Lung (tissue), 16 donors: ENCODE measurements around the gene ANXA7. TPM values are rescaled to one million over a fixed set of nuclear protein-coding genes. Genes with fewer than 3 reads are reported as not detected.

Experiments used
- ATAC-seq: fragments of 200-7000 bp; cut with Tn5 transposase; one replicate; pipeline ENCODE4 v1.9.1; 2020; ENCODE audit warnings: moderate number of reproducible peaks; ENCODE audit not compliant: insufficient read depth, low FRiP score
- DNase-seq, 3 donors: peaks; one replicate each; pipeline ENCODE4 v3.0.0-alpha.2; 2013 to 2017
- H3K27ac ChIP-seq, 2 donors: one replicate each; pipeline ENCODE4 v1.5.1; 2013; ENCODE audit warnings: mild to moderate bottlenecking in 2 of 2, moderate library complexity in 2 of 2, control low read depth in 1 of 2, inconsistent platforms in 1 of 2, low read depth in 1 of 2, low read length in 1 of 2
- H3K27me3 ChIP-seq, 3 donors: one replicate each; pipeline ENCODE4 v1.5.1; 2013; ENCODE audit warnings: low read length in 2 of 3; ENCODE audit not compliant: control insufficient read depth in 3 of 3, insufficient read depth in 3 of 3
- H3K36me3 ChIP-seq, 4 donors: one replicate each; pipeline ENCODE4 v1.5.1; 2013; ENCODE audit warnings: low read length in 4 of 4, mild to moderate bottlenecking in 1 of 4, moderate library complexity in 1 of 4; ENCODE audit not compliant: control insufficient read depth in 4 of 4, insufficient read depth in 4 of 4
- H3K4me1 ChIP-seq, 5 donors: one replicate each; pipeline ENCODE4 v1.5.1; 2013; ENCODE audit warnings: low read length in 5 of 5, mild to moderate bottlenecking in 2 of 5, moderate library complexity in 1 of 5; ENCODE audit not compliant: control insufficient read depth in 5 of 5, insufficient read depth in 5 of 5
- H3K4me3 ChIP-seq: one replicate; pipeline ENCODE4 v1.5.1; 2013; ENCODE audit warnings: mild to moderate bottlenecking, control low read depth, moderate library complexity
- H3K9ac ChIP-seq, 2 donors: one replicate each; pipeline ENCODE4 v1.5.1; 2013; ENCODE audit warnings: low read length in 2 of 2, control low read depth in 1 of 2; ENCODE audit not compliant: insufficient read depth in 1 of 2
- H3K9me3 ChIP-seq, 4 donors: one replicate each; pipeline ENCODE4 v1.5.1; 2013; ENCODE audit warnings: low read length in 3 of 4, mild to moderate bottlenecking in 1 of 4, moderate library complexity in 1 of 4; ENCODE audit not compliant: control insufficient read depth in 4 of 4, insufficient read depth in 3 of 4
- CTCF ChIP-seq: IDR thresholded peaks from 2 replicates; pipeline ENCODE4 v1.5.1; 2012; ENCODE audit warnings: mild to moderate bottlenecking; ENCODE audit errors: control extremely low read depth, extremely low read depth
- WGBS, 2 donors: extraction: QIAGEN DNeasy Blood & Tissue Kit; methylation state at CpG; one replicate each; pipeline ENCODE4 v1.1.7; 2013; 5-methylcytosine and 5-hydroxymethylcytosine counted together
- long read RNA-seq, 5 donors: transcript quantifications; one replicate each; lab custom pipeline, GENCODE V29; 2026
- polyA plus RNA-seq, 2 donors: library from polyadenylated mRNA; stranded (reverse); fragments of 200-250 nt; gene quantifications; one replicate each; pipeline ENCODE4 v1.2.1, GENCODE V29; 2013
- total RNA-seq, 2 donors: library from RNA; depleted of rRNA in 1 of 2; stranded (reverse); fragments of >200 nt in 1 of 2; gene quantifications; one replicate each; pipeline ENCODE4 v1.2.1, GENCODE V29; 2014 to 2021
- donor health status: control.
- donor health status: control.
- donor health status: Bipolar disorder and iron deficiency.
- donor health status: healthy.
- donor health status: DM: yes; HTN: yes; CAD: no.

ANXA7 gene
- 100 to 1,000 TPM in 1 of 2 donors, 10 to 100 TPM in 1; 76.7 to 134 TPM for total RNA-seq
- 100 to 1,000 TPM in 1 of 2 donors, 10 to 100 TPM in 1; 59.3 to 121 TPM for polyA plus RNA-seq
- long read RNA-seq, donor 1, transcript ANXA7-202 (13 exons, 2,452 nt) = major isoform, 25 of 80 reads
- long read RNA-seq, donor 1, partial matches to known transcripts = 55 of 80 reads
- long read RNA-seq, donor 1, other reads (novel, unspliced or antisense) = 0 of 80 reads
- long read RNA-seq, donor 2, transcript ANXA7-202 (13 exons, 2,452 nt) = major isoform, 6 of 11 reads
- long read RNA-seq, donor 2, partial matches to known transcripts = 5 of 11 reads
- long read RNA-seq, donor 2, other reads (novel, unspliced or antisense) = 0 of 11 reads
- long read RNA-seq, donor 3, transcript ANXA7-202 (13 exons, 2,452 nt) = major isoform, 6 of 16 reads
- long read RNA-seq, donor 3, partial matches to known transcripts = 10 of 16 reads
- long read RNA-seq, donor 3, other reads (novel, unspliced or antisense) = 0 of 16 reads
- long read RNA-seq, donor 4, partial matches to known transcripts = 0 of 2 reads
- long read RNA-seq, donor 4, other reads (novel, unspliced or antisense) = 0 of 2 reads
- long read RNA-seq, donor 5, transcript ANXA7-202 (13 exons, 2,452 nt) = major isoform, 12 of 17 reads
- long read RNA-seq, donor 5, partial matches to known transcripts = 5 of 17 reads
- long read RNA-seq, donor 5, other reads (novel, unspliced or antisense) = 0 of 17 reads

GRCh38 chr10:73413528-73414229 is at the start of gene ANXA7:
Gene ANXA7 (minus strand): TSS chr10:73414058. CDS start chr10:73400856, 13,202 bp downstream.
- peak; percentile 91 to 95 (median 93) for DNase-seq
- WGBS, 2 donors = 0 to 1% methylated on average over 52 to 62 of the region's 62 CpGs
- peaks cover 0 to 13% (median 4%) of the 10 kb centered on the region in 5 donors for H3K4me1 ChIP-seq
- no peaks in the 10 kb centered on the region for H3K9me3 ChIP-seq
- peak within 1 kb of the TSS; percentile 63 to 92 for H3K9ac ChIP-seq
- peak within 1 kb of the TSS; percentile 90 for H3K4me3 ChIP-seq
- H3K27ac ChIP-seq = peak within 1 kb of the TSS; percentile 96
- no peaks in the 10 kb centered on the region for H3K36me3 ChIP-seq
- peak; percentile 96 for ATAC-seq
- TF ChIP-seq CTCF = peak; percentile 14
- no peaks in the 10 kb centered on the region for H3K27me3 ChIP-seq

GRCh38 chr10:73460897-73461296 is 47.0 kb upstream of the ANXA7 start:
- Histone ChIP-seq H3K27me3 (no peaks in the 10 kb centered on the region), H3K9ac (no peak overlapping the region), H3K27ac (no peak overlapping the region), H3K4me3 (no peak overlapping the region), H3K4me1 (peaks cover 0 to 5% (median 0%) of the 10 kb centered on the region in 5 donors), H3K9me3 (no peaks in the 10 kb centered on the region), H3K36me3 (peaks cover 3 to 16% (median 9%) of the 10 kb centered on the region in 4 donors)
- WGBS, 2 donors = 95 to 97% methylated on average over 4 of the region's 4 CpGs
- no peak for TF ChIP-seq CTCF
- DNase-seq (no peak), ATAC-seq (no peak)

- no peak for TF ChIP-seq CTCF
- DNase-seq (no peak), ATAC-seq (no peak)
- Histone ChIP-seq H3K4me3 (no peak overlapping the region), H3K36me3 (peaks cover 0 to 12% (median 7%) of the 10 kb centered on the region in 4 donors), H3K27ac (no peak overlapping the region), H3K9me3 (no peaks in the 10 kb centered on the region), H3K27me3 (no peaks in the 10 kb centered on the region), H3K4me1 (peaks cover 0 to 5% (median 0%) of the 10 kb centered on the region in 5 donors), H3K9ac (no peak overlapping the region)
- 87 to 91% methylated on average over 6 of the region's 6 CpGs for WGBS, 2 donors
These were observed 45.9 kb upstream of the ANXA7 start for GRCh38 chr10:73459683-73460314.
